Pons (tissue), 1 donor: ENCODE results near the gene GOLGA1.
A peak's percentile ranks its signal among the peaks of the same experiment; 100 is the strongest.
"Not testable (repeated sequence)": the region's sequence is repeated elsewhere in the genome, so short reads cannot be mapped to it uniquely, and the experiment has no call there.

Source experiments
- DNase-seq: peaks from one replicate; pipeline ENCODE4 v3.0.0-alpha.2; 2016; ENCODE audit warnings: low spot score

Gene GOLGA1

GRCh38 chr9:124940894-124941678, at the start of gene GOLGA1:
Gene GOLGA1, minus strand, starts transcription at chr9:124941083. Its CDS starts 2,372 bp downstream, at chr9:124938711.
- peak; percentile 89 for DNase-seq

GRCh38 chr9:124983698-124984097, 42.8 kb upstream of the GOLGA1 start:
- no peak for DNase-seq

- DNase-seq: no peak
Measured at GRCh38 chr9:124980431-124980830, 39.5 kb upstream of the GOLGA1 start.

GRCh38 chr9:124975131-124975530, 34.2 kb upstream of the GOLGA1 start:
- no peak for DNase-seq

- DNase-seq: no peak
Measured at GRCh38 chr9:124973807-124974206, 32.9 kb upstream of the GOLGA1 start.

- no peak for DNase-seq
Measured at GRCh38 chr9:124972241-124972770, 31.4 kb upstream of the GOLGA1 start.

- no peak for DNase-seq
Measured at GRCh38 chr9:124969401-124969800, 28.5 kb upstream of the GOLGA1 start.

- no peak for DNase-seq
Measured at GRCh38 chr9:124968238-124968637, 27.4 kb upstream of the GOLGA1 start.

GRCh38 chr9:124965775-124966568, 25.1 kb upstream of the GOLGA1 start:
- DNase-seq: not testable (repeated sequence)

GRCh38 chr9:124964604-124965003, 23.7 kb upstream of the GOLGA1 start:
- no peak for DNase-seq

- DNase-seq: no peak
Measured at GRCh38 chr9:124964056-124964455, 23.2 kb upstream of the GOLGA1 start.

- no peak for DNase-seq
Measured at GRCh38 chr9:124960409-124960752, 19.5 kb upstream of the GOLGA1 start.

GRCh38 chr9:124959671-124960408, 19.0 kb upstream of the GOLGA1 start:
- DNase-seq: not testable (repeated sequence)

- DNase-seq: no peak
Measured at GRCh38 chr9:124954255-124954654, 13.4 kb upstream of the GOLGA1 start.

- DNase-seq: no peak
Measured at GRCh38 chr9:124950050-124950718, 9.3 kb upstream of the GOLGA1 start.

GRCh38 chr9:124949387-124949786, 8.5 kb upstream of the GOLGA1 start:
- no peak for DNase-seq

GRCh38 chr9:124947727-124948391, 7.0 kb upstream of the GOLGA1 start:
- no peak for DNase-seq

GRCh38 chr9:124946167-124946566, 5.3 kb upstream of the GOLGA1 start:
- DNase-seq: no peak

GRCh38 chr9:124941679-124942561, 1.0 kb upstream of the GOLGA1 start:
- DNase-seq: peak; percentile 52

- DNase-seq: no peak
Measured at GRCh38 chr9:124940521-124940893, 376 bp downstream of the GOLGA1 start.
